Esophagus squamous epithelium (tissue), 5 donors: ENCODE measurements around the gene CCDC116. TPM values are rescaled to one million over a fixed set of nuclear protein-coding genes. Genes with fewer than 3 reads are reported as not detected.
A peak's percentile ranks its signal among the peaks of the same experiment; 100 is the strongest.

Source experiments
- DNase-seq: peaks from one replicate; lab custom pipeline; 2025; lab: John Stamatoyannopoulos, UW
- H3K27ac ChIP-seq, 4 donors: fragments of 200-600 bp; sonication (generic); one replicate each; pipeline ENCODE4 v1.5.1; 2016 to 2019; ENCODE audit warnings: mild to moderate bottlenecking in 1 of 4
- H3K27me3 ChIP-seq, 4 donors: fragments of 200-600 bp; sonication (generic); 1 replicate in 3 of 4; 2 replicates in 1 of 4; pipeline versions ENCODE4 v1.5.1 to v1.6.0; 2017 to 2021; ENCODE audit warnings: antibody characterized with exemption in 1 of 4
- H3K36me3 ChIP-seq, 3 donors: fragments of 200-600 bp; sonication (generic); one replicate each; pipeline ENCODE4 v1.5.1; 2016 to 2019
- H3K4me1 ChIP-seq, 3 donors: fragments of 200-600 bp; sonication (generic); one replicate each; pipeline ENCODE4 v1.5.1; 2017 to 2019
- H3K4me3 ChIP-seq, 4 donors: fragments of 200-600 bp; sonication (generic); 1 replicate in 3 of 4; 2 replicates in 1 of 4; pipeline ENCODE4 v1.5.1; 2016 to 2019; ENCODE audit warnings: mild to moderate bottlenecking in 2 of 4, moderate library complexity in 1 of 4
- H3K9me3 ChIP-seq, 3 donors: fragments of 200-600 bp; sonication (generic); one replicate each; pipeline ENCODE4 v1.5.1; 2016 to 2019
- POLR2A ChIP-seq, 4 donors: fragments of 450-650 bp; IDR thresholded peaks; one replicate each; pipeline ENCODE4 v1.6.1; 2017; ENCODE audit warnings: antibody characterized with exemption in 4 of 4, mild to moderate bottlenecking in 4 of 4, moderate library complexity in 3 of 4
- WGBS, 2 donors: methylation state at CpG; one replicate each; pipeline ENCODE4 v1.1.5; 2018; 5-methylcytosine and 5-hydroxymethylcytosine counted together
- intact Hi-C: fragments of 100-400 bp; cut with DNase I; formaldehyde crosslinking; loops from one replicate; pipeline ENCODE4 v1.15.0; 2022
- total RNA-seq, 4 donors: library from RNA; depleted of rRNA; stranded (reverse); fragments of >200 nt; gene quantifications; one replicate each; pipeline ENCODE4 v1.1.0, GENCODE V29; 2016
- TF ChIP-seq, protein P1 (sequence below), 6 experiments: fragments of 450-650 bp in 4 of 6; fragments of 200-600 bp in 2 of 6; sonication (generic) in 2 of 6; IDR thresholded peaks; one replicate each; pipeline ENCODE4 v1.5.1; 2016 to 2019; ENCODE audit warnings: antibody characterized with exemption in 6 of 6, mild to moderate bottlenecking in 4 of 6, moderate library complexity in 4 of 6
- donor health status: DM: yes; HTN: yes; CAD: no.

CCDC116 gene
- total RNA-seq, 4 donors from 2014 or later, result 1.9 TPM; not detected in 3

- H3K27ac ChIP-seq, result no peak overlapping the region
- no peaks in the 10 kb centered on the region for H3K27me3 ChIP-seq
- intact Hi-C loops, result no loop called here
- peaks cover 15 to 25% (median 21%) of the 10 kb centered on the region in 3 donors for H3K4me1 ChIP-seq
- 60 to 62% methylated on average over 1 to 4 of the region's 4 CpGs for WGBS, 2 donors
- DNase-seq, result no peak
- H3K9me3 ChIP-seq, result no peaks in the 10 kb centered on the region
- no peak for TF ChIP-seq POLR2A (IDR thresholded peaks at IDR 0.05)
- TF ChIP-seq, protein P1, sequence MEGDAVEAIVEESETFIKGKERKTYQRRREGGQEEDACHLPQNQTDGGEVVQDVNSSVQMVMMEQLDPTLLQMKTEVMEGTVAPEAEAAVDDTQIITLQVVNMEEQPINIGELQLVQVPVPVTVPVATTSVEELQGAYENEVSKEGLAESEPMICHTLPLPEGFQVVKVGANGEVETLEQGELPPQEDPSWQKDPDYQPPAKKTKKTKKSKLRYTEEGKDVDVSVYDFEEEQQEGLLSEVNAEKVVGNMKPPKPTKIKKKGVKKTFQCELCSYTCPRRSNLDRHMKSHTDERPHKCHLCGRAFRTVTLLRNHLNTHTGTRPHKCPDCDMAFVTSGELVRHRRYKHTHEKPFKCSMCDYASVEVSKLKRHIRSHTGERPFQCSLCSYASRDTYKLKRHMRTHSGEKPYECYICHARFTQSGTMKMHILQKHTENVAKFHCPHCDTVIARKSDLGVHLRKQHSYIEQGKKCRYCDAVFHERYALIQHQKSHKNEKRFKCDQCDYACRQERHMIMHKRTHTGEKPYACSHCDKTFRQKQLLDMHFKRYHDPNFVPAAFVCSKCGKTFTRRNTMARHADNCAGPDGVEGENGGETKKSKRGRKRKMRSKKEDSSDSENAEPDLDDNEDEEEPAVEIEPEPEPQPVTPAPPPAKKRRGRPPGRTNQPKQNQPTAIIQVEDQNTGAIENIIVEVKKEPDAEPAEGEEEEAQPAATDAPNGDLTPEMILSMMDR (IDR thresholded peaks at IDR 0.05), result no peak
- peaks cover 0 to 6% (median 0%) of the 10 kb centered on the region in 3 donors for H3K36me3 ChIP-seq
- no peak overlapping the region for H3K4me3 ChIP-seq
These were observed 6.8 kb downstream of the CCDC116 start for GRCh38 chr22:21639359-21639758.

- intact Hi-C loops, result no loop called here
- Histone ChIP-seq H3K4me3 (no peak overlapping the region), H3K27me3 (no peaks in the 10 kb centered on the region), H3K4me1 (peaks cover 15 to 25% (median 21%) of the 10 kb centered on the region in 3 donors), H3K9me3 (no peaks in the 10 kb centered on the region), H3K36me3 (peaks cover 0 to 17% (median 0%) of the 10 kb centered on the region in 3 donors), H3K27ac (no peak overlapping the region)
- TF ChIP-seq, protein P1 (IDR thresholded peaks at IDR 0.05), result no peak
- TF ChIP-seq POLR2A (IDR thresholded peaks at IDR 0.05), result no peak
- WGBS, 2 donors, result 78 to 80% methylated on average over 5 of the region's 5 CpGs
- no peak for DNase-seq
These were observed 8.2 kb downstream of the CCDC116 start for GRCh38 chr22:21640810-21641209.

DNA sequence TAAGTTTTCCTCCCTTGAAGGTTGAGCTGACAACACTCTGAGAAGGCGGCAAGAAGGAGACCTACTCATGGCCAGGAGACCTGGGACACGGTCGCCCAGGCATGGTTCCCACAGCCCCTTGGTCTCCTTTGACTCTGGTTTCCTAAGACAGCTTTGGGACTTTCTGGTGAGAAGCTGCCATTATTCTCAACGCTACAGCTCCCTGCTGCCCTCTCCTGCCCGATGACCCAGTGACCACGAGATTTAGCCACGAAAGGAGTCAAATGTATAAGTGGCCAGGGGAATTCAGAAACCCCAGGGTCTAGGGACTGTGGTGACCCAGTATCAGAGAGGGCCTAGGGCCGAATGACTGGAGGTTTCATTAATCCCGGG is 8.8 kb downstream of the CCDC116 start:
- Histone ChIP-seq H3K4me3 (peak overlapping the region; percentile 62 to 80 (median 76)), H3K9me3 (no peaks in the 10 kb centered on the region), H3K27me3 (no peaks in the 10 kb centered on the region), H3K4me1 (peaks cover 15 to 28% (median 23%) of the 10 kb centered on the region in 3 donors), H3K27ac (peak overlapping the region; percentile 31 to 73 (median 53)), H3K36me3 (peaks cover 0 to 23% (median 0%) of the 10 kb centered on the region in 3 donors)
- 8 to 13% methylated on average over 5 to 9 of the region's 9 CpGs for WGBS, 2 donors
- DNase-seq, result no peak
- TF ChIP-seq POLR2A (IDR thresholded peaks at IDR 0.05), result no peak
- TF ChIP-seq, protein P1 (IDR thresholded peaks at IDR 0.05), result peak in 4 of 6 experiments; percentile 11 to 28 (median 23)
- intact Hi-C loops, result no loop called here

GRCh38 chr22:21641789-21642583 is 9.4 kb downstream of the CCDC116 start, which contains the start of gene SDF2L1:
Gene SDF2L1, plus strand, starts transcription at chr22:21642302. Its CDS starts 35 bp downstream, at chr22:21642337.
- DNase-seq, result peak; percentile 94
- H3K4me3 ChIP-seq, result peak within 1 kb of the TSS; percentile 62 to 80 (median 76)
- intact Hi-C loops, result no loop called here
- TF ChIP-seq, protein P1 (IDR thresholded peaks at IDR 0.05), result peak in 3 of 6 experiments; percentile 28 to 66 (median 31)
- peak in 3 of 4 donors; percentile 14 to 70 (median 69) for TF ChIP-seq POLR2A (IDR thresholded peaks at IDR 0.05)
- 0% methylated on average over 14 to 25 of the region's 76 CpGs for WGBS, 2 donors
- no peaks in the 10 kb centered on the region for H3K27me3 ChIP-seq
- H3K4me1 ChIP-seq, result peaks cover 15 to 34% (median 25%) of the 10 kb centered on the region in 3 donors
- H3K36me3 ChIP-seq, result peaks cover 0 to 23% (median 0%) of the 10 kb centered on the region in 3 donors
- no peaks in the 10 kb centered on the region for H3K9me3 ChIP-seq
- H3K27ac ChIP-seq, result peak within 1 kb of the TSS; percentile 69 to 77 (median 75)
